GM18502 (cell line): ENCODE measurements around the gene MTUS2.
"Not testable (repeated sequence)": the region's sequence is repeated elsewhere in the genome, so short reads cannot be mapped to it uniquely, and the experiment has no call there.

ENCODE experiments used
- ATAC-seq: cut with Tn5 transposase; IDR thresholded peaks from one replicate; pipeline ENCODE4 v1.9.1; 2021; ENCODE audit warnings: mild to moderate bottlenecking; ENCODE audit not compliant: unreplicated experiment, poor library complexity

MTUS2 gene

GRCh38 chr13:28954810-28955209 lies 134.7 kb downstream of the MTUS2 start:
- no peak for ATAC-seq

- no peak for ATAC-seq
Measured at GRCh38 chr13:28955264-28955966, 135.3 kb downstream of the MTUS2 start.

DNA sequence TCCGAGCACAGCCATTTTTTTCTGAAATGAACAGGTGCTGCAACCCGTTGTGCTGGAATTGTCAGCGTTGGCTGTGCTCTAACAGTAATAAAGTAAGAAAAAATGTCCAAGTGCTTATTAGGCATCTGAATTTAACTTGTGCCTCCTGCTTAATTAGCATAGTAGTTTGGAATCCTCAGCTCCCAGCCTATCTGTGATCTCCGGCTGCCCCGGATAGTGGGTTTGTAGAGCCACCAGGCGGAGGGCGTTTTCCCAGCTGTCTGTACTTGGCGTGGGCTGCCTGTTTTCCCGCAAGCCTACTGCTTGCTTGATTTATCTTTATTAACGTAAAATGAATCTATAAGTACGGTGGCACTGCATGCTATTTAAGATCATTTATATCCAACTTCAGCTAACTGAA lies 137.9 kb downstream of the MTUS2 start:
- ATAC-seq = no peak

DNA sequence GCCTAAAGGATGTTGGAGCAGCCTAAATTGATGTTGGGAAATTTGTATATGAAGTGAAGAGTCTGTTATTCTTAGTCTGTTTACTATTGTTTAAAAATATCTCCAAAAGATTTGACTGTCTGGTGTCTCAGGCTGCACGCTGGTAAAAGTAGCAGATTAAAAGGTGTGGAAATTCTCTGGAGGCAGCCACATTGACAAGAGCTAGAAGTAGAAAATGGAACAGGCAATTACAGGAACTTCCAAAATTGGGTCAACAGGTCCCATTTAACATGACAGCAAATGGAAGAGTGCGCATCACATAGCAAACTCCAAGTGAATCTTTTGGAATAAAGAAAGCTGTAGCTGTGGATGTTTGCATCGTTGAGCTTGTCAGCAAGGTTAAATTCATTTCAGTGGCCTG lies 138.3 kb downstream of the MTUS2 start:
- ATAC-seq = no peak

- ATAC-seq = no peak
Measured at GRCh38 chr13:28964052-28964451, 143.9 kb downstream of the MTUS2 start.

DNA sequence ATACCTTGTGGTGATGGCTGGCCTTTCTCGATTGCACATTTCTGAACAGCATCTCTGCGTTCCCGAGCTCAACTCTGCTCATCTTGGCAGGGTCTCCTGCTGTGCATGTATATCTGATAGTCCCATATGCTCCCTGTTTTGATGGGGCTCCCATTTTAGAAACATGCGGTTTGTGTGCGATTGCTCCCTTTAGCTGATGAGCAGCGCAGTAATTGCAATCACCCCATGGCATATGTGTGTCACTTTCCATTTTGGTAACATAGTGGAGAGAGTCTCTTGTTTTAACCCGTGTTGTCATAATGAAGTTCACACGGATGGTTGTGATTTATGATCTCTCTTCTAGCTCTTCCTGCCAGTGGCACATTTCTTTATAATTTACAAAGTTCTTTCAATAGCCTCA lies 144.7 kb downstream of the MTUS2 start:
- no peak for ATAC-seq

DNA sequence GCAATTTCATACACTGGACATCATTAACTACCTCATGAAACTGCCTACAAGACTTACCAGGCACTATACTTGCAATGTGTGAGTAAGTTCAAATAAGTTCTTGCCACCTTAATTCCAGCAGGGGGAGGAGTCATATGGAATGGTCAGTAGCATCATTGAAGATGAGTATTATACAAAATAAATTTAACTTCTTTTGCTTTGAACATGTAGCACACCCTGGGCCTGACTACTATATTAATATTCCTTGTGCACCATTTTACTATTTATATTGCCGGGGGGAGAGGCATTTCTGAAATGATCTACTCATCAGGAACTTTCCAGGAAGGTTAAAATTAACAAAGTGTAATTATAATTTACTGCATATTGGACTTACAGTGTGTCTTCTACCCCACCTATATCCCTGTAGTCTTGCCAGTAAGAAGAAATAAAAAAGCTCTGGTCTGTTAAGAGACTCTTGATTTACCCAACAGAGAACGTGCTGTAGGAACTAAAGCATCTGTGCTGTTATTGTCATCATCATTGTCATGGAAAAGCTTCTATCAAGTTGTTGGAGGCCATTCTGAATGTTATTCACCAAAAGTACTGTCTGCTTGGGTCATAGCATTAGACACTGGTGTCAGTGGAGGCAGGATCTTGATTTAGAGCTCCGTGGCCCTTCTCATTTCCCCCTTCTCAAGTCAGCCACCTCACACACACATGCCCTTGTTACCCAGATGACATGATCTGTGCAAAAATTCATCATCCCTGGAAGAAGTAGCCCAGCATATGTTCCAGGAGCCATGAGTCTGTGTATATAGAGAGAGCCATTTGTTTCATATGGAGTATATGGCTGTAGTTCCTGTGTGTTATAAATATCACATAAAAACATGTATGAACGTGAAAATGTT lies 147.1 kb downstream of the MTUS2 start:
- ATAC-seq = no peak

GRCh38 chr13:28976195-28976594 lies 156.1 kb downstream of the MTUS2 start:
- no peak for ATAC-seq

DNA sequence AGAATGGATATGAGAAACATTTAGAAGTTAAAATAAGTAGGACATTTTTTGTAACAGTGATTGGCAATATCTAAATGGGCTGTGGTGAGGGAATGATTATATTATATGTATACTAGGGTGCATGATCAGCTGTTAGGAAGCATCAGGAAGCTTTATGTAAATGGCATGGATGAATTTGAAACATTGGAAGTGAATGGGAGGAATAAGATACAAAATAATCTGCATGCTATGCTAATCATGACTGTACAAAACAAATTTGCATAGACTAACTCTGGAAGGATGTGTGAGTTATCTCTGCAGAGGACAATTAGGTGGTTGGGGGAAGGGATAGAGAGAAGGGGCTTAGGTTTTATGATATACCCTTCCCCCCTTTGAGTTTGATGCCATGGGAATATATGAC lies 156.5 kb downstream of the MTUS2 start:
- ATAC-seq = no peak

GRCh38 chr13:28978574-28978973 lies 158.4 kb downstream of the MTUS2 start:
- ATAC-seq = no peak

- no peak for ATAC-seq
Measured at GRCh38 chr13:28981530-28981929, 161.4 kb downstream of the MTUS2 start.

- no peak for ATAC-seq
Measured at GRCh38 chr13:28983641-28984040, 163.5 kb downstream of the MTUS2 start.

GRCh38 chr13:28984326-28984725 lies 164.2 kb downstream of the MTUS2 start:
- ATAC-seq = no peak

DNA sequence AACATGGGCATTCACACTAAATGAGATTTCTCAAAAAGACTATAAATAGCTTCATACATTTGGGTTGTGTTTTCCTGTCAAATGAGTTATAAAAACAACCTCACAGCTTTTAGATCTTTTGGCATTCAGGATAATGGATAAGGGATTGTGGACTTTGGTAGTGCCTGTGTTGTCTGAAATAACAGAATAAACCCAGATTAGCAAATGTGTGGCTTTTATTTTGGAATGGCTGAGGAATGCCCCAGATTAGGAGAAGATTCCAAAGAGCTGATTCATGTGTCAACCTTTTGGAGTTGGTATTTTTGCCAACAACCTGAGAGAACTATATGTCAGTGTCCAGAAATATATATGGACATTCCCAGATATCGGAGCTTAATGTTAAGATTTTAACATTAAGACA lies 164.7 kb downstream of the MTUS2 start:
- no peak for ATAC-seq

DNA sequence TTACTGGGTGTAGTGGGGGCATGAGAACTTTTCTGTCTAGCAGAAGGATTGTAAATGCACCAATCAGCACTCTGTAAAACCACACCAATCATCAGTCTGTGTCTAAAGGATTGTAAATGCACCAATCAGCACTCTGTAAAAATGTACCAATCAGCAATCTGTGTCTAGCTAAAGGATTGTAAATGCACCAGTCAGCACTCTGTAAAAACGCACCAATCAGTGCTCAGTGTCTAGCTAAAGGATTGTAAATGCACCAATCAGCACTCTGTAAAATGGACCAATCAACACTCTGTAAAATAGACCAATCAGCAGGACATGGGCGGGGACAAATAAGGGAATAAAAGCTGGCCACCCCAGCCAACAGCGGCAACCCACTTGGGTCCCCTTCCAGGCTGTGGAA lies 170.2 kb downstream of the MTUS2 start:
- ATAC-seq = not testable (repeated sequence)

GRCh38 chr13:28991764-28992163 lies 171.6 kb downstream of the MTUS2 start:
- ATAC-seq = no peak

GRCh38 chr13:29000826-29001225 lies 180.7 kb downstream of the MTUS2 start:
- no peak for ATAC-seq

GRCh38 chr13:29005035-29005762 lies 185.1 kb downstream of the MTUS2 start:
- no peak for ATAC-seq

GRCh38 chr13:29005763-29006120 lies 185.6 kb downstream of the MTUS2 start:
- no peak for ATAC-seq

DNA sequence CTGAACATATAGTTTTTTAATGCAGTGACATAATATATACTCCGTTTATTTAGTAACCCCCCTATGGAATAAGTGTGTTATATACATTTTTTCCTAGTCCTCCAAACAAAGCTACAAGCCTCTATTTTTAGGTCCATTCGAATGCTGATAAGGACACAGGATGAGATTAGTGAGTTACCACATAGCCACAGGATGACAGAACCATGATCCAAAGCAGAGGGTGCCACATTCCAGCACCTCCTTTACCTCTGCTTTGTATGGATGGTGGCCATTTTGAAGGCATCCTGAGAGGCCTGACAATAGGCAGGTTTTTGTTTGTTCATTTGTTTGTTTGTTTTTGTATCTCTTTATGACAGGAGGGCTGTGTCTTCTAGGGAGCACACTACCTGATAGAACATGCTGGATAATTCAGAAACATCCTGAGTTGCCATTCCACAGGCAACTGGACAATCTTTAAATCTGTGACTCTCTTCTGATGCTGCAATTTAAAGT lies 186.3 kb downstream of the MTUS2 start:
- ATAC-seq = no peak

GRCh38 chr13:29008296-29008695 lies 188.2 kb downstream of the MTUS2 start:
- ATAC-seq = no peak
